Right ventricle myocardium inferior (tissue), 1 donor: ENCODE results near the gene CA12. TPM values are rescaled to one million over a fixed set of nuclear protein-coding genes. Genes with fewer than 3 reads are reported as not detected.
"Not testable (repeated sequence)": the region's sequence is repeated elsewhere in the genome, so short reads cannot be mapped to it uniquely, and the experiment has no call there.

ENCODE experiments used
- ATAC-seq: fragments of 200-7000 bp; cut with Tn5 transposase; one replicate; pipeline ENCODE4 v1.9.1; 2020; ENCODE audit warnings: mild to moderate bottlenecking, moderate library complexity
- DNase-seq: peaks from one replicate; pipeline ENCODE4 v3.0.0; 2021; ENCODE audit errors: missing footprints
- intact Hi-C: fragments of 100-400 bp; cut with DNase I; formaldehyde crosslinking; loops from one replicate; pipeline ENCODE4 v1.11.0; 2022
- long read RNA-seq: library from polyadenylated mRNA; unstranded; transcript quantifications from one replicate; pipeline ENCODE4 v2.0.0, GENCODE V29; 2021
- total RNA-seq: library from RNA; stranded (reverse); fragmentation: NEBNext Ultra II Directional; extraction: Animal tissue kit (Norgen Biotek cat#: 25700); gene quantifications from one replicate; pipeline ENCODE4 v1.2.1, GENCODE V29; 2021
- donor health status: DM: no; HTN: yes; CAD: no; lungs with severe emphysema.

Gene CA12
- 0.65 TPM for total RNA-seq
- long read RNA-seq: 0 reads

DNA sequence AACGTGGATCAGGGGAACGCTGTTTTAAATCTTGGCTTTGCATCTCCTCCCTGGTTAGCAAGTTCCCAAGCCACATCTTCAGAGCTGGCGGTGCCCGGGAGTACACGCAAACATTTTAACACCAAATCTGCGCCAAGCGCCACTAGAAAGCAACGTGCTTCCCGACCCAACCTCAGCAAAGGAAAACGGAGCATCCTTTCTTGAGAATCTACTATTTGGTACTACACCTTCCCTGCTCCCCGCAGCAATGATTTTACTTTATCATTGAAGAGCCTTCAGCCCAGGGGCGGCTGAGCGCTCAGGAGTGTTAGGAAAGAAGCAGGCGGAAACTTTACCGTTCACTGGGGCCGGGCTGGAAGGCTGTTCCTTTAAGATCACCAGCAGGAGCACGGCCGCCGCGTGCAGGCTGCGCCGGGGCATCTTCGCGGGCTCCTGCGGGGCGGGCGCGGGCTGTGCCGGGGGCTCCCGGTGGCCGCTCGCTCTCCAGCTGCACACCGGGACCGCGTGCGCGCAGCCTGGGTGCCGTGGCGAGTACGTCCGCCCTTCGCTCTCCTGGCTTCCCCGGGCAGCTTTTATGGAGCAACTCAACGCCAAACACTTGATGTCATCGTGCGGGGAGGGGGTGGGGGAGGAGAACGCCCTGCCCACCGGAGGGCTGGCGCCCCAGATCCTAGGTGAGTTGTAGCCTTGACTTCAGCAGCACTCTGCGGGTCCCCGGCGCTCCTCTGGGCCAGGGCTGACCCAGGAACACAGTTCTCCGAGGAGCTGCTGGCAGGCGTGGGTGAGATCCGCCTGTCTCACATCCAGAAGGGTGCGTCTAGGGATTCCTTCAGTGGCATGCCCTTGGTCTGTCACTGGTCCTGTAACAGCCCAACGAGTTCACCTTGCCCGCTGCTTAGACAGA lies at the start of gene CA12:
CA12 (minus strand) TSS at position 546 of the 904 bp plus-strand sequence; CDS start at position 420, 126 bp downstream.
- intact Hi-C loops: no loop called here
- ATAC-seq: peak; percentile 56
- no peak for DNase-seq

DNA sequence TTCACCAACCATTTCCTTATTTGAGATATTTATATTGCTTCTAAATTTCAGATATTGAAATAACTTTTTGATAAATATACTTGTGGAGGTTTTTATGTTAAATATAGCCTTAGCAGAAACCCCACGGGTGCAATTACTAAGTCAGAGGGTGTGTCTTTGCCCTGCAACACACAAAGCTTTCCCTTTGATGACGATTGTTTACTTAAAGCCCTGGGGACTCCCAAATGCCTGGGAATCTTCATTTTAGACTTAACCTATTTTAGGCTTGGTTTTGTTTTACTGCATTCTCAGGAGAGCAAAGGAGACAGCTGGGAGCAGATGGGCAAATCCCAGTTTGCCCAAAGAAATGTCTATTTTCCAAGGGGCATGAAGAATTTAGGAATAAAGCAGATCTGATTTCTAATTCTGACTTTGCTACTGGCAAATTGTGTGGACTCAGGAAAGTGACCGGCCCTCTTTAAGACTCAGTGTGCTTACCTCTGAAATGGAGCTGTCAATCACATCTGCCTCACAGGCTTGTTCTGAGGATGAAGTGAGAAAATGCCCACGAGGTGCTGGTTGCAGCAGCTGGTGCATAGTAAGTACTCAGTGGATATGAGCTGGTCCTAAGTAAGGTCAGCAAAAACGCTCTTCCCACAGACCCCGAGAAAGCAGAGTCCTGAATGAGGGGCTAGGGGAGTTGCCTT lies 49.3 kb upstream of the CA12 start:
- DNase-seq: no peak
- no peak for ATAC-seq
- intact Hi-C loops: no loop called here

DNA sequence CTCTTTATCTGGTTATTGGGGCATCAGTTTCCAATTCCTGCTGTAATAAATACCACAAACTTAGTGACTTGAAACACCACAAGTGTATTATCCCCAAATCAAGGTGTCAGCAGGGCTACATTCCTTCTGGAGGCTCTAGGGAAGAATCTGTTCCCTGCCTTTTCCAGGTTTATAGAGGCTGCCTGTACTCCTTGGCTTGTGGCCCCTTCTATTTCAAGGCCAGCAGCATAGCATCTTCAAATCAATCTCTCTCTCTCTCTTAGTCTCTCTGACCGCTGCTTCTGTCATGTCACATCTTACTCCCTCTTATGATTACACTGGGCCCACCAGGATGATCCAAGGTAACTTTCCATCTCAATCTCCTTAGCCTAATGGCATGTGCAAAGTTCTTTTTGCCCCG lies 44.9 kb upstream of the CA12 start:
- DNase-seq (no peak), ATAC-seq (no peak)
- intact Hi-C loops: no loop called here

DNA sequence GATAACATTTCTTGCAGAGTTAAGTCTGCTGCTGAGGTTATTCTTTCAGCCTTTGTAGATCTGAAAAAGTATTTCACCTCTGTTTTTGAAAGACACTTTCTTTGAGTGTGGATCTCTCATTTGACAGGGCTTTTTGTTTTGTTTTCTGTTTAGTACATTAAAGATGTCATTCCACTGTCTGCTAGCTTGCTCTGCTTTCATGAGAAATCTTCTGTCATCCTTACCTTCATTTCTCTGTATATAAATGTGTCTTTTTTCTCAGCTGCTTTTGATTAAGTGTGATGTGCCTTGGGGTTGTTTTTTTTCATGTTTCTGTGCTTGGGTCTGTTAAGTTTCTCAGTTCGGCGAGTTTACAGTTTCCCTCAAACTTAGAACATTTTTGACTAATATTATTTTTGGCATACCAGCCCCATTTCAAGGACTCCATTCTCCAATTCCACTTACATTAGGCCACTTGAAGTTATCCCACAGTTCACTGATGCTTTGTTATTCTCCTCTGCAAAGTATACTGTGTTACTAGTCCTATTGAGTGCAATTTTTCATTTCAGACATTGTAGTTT lies 43.9 kb upstream of the CA12 start:
- ATAC-seq (no peak), DNase-seq (no peak)
- intact Hi-C loops: no loop called here

DNA sequence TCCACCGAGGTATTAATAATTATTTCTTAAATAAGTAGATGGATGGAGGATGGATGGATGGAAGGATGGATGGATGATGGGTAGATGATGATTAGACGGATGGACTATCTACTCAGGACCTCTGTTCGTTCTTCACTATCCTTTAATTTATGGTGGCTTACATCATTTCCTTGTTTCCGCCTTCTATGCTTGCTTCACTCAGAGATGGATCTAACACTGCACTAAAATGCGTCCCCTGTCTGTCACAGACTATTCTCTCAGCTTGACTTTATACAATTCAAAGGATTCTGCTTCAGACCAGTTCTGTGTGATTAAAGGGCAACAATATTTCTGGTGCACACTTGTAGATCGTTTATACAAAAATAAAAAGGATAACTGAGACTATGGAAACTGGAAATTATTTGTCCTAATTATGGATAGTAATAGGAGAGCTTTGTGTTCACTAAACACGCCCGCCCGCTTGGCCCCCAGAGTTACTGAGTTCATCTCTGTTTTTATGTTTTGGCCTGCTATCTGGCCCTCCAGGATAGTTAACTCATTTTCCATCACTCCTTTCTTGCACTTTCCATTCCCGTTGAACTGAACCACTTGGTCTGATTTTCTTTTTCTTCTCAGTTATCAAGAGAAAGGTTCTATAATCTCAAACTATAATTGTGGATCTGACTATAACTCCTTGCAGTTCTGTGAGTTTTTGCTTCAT lies 41.4 kb upstream of the CA12 start:
- DNase-seq (no peak), ATAC-seq (no peak)
- intact Hi-C loops: no loop called here

DNA sequence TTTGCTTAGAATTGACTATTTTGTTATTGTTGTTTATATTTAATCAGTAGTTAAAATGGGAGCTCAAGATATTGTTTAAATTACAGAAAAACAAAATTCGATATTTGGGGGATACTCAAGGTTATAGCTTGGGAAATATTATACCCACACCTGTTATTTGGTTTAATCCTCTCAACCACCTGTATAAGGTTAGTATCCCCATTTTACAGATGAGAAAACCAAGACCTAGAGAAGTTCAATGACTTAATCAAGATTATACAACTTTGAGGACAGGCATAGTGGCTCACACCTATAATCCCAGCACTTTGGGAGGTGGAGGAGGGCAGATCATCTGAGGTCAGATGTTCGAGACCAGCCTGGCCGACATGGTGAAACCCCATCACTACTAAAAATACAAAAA lies 39.8 kb upstream of the CA12 start:
- ATAC-seq (no peak), DNase-seq (no peak)
- intact Hi-C loops: no loop called here

DNA sequence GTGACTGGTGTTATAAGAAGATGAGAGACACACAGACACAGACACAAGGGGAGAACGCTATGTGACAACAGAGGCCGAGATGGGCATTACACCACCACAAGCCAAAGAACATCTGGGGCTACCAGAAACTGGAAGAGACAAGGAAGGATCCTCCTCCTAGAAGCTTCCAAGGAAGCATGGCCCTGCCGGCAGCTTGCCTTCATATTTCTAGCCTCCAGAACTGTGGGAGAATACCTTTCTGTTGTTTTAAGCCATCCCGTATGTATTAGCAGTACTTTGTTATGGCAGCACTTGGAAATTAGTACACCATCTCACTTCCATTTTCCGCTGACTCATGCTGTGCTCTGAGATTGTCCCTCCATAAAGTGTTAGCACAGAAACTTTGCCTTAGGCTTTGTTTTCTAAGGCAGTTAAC lies 38.7 kb upstream of the CA12 start:
- intact Hi-C loops: no loop called here
- DNase-seq: no peak
- ATAC-seq: no peak

DNA sequence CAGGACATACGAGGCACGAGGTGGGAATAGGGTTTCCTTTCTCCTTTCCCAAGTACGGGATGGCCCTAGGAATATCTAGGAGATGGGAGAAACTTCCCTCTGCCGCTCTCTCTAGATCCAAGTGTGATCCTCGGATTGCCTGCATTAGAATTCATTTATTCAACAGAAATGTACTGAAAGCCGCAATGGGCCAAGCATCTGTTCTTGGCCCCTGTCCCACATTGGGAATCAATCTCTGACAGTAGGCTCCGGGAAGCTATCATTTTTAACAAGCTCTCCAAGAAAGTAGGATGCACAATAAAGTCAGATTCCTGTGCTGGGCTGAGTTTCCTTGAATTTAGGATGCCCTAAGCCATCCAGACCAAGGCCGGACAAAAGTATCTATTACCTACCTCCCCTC lies 37.2 kb upstream of the CA12 start:
- intact Hi-C loops: no loop called here
- ATAC-seq (no peak), DNase-seq (no peak)

DNA sequence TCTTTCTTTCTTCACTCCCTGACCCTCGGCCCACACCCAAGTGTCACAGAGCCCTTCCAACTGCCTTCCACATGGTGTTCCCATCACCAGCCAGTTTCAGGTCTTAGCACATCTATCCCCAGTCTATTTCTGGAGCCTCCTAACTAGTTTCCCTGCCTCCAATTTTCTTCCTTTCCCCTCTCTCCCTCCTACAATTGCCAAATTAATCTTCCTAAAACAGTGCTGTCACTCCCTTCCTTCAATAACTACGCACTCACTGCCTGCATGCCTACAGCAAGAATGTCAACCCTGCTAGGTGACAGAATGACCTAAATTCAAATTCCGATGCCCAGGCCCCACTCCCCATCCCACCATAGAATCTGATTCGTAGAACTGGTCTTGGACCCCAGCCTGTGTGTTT lies 36.1 kb upstream of the CA12 start:
- intact Hi-C loops: no loop called here
- ATAC-seq (no peak), DNase-seq (no peak)

DNA sequence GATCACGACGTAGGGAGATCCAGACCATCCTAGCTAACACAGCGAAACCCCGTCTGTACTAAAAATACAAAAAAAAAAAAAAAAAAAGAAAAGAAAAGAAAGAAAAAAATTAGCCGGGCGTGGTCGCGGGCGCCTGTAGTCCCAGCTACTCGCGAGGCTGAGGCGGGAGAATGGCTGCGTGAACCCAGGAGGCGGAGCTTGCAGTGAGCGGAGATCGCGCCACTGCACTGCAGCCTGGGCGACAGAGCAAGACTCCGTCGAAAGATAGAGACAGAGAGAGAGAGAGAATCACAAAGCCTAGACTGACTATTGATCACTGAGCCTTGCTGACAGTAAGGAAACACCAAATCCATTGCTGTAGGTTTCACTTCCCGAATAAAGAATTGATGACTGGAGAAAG lies 35.6 kb upstream of the CA12 start:
- not testable (repeated sequence) for DNase-seq

DNA sequence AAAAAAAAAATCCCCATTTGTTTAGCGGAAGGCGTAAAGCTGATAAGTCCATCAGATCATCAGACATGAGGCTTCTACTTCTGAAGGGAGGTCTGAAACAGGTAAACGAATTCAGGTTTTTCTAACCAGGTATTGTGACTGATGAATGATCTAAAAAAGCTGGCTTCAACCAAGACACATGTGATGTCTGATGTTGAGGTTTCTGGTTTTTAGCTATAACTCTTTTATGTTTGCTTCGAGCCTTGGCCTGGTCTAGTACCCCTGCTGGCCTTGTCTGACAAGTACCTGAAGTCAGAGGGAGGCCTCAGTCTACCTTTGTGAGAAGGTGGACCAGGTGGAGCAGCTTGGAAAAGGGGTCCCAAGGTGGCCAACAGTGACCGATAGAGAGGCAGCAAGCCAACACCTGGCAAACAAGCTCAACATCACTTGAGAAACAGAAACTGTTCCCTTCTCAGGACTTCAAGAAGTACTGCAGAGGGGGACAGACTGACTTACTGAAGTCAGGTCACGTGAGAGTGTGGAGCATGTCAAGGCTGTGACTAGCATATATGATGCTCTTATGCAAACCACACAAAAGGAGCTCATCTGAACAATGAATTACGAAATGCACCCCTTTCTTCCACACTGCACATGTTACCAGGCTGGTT lies 33.0 kb upstream of the CA12 start:
- DNase-seq: no peak
- no peak for ATAC-seq
- intact Hi-C loops: no loop called here

More for the DNA sequence above, 35.6 kb upstream of the CA12 start:
- intact Hi-C loops, ATAC-seq: not testable (repeated sequence)

DNA sequence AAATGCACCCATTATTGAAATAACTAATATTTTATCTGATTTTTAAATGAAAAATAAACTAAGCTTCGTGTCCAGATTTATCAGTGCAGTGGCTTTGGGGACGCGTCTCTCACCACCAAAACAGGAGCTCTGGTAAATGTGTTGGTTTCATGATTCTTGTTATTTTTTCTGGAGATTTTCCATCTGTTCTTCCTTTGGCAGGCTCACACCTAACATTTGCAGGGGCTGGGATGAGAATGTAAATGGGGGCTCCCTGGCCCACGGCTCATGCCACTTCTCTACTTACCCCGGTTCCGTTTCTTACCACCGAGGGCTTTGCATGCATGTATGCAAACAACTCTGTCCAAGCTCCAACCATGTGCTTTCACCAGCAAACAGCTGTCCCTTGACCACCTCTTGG lies 30.9 kb upstream of the CA12 start:
- intact Hi-C loops: no loop called here
- no peak for DNase-seq
- no peak for ATAC-seq

DNA sequence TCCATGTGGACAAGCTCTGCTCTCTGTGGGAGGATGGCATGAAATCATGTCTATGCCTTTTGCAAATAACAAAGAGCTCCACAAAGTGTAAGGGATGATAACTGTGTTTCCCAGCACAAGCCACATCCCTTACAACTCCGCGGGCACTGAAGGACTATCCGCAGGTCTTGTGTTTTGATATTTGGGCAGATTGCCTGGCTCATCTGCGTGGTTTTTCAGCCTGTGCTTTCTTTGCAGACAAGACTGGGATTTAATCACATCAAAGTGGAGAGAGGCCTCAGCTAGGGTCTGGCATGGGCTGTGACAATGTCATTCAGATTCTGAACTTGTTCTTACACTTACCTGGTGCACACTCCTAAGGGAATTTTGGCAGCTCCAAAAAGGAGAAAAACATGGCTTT lies 30.2 kb upstream of the CA12 start:
- ATAC-seq: no peak
- intact Hi-C loops: no loop called here
- DNase-seq: no peak

DNA sequence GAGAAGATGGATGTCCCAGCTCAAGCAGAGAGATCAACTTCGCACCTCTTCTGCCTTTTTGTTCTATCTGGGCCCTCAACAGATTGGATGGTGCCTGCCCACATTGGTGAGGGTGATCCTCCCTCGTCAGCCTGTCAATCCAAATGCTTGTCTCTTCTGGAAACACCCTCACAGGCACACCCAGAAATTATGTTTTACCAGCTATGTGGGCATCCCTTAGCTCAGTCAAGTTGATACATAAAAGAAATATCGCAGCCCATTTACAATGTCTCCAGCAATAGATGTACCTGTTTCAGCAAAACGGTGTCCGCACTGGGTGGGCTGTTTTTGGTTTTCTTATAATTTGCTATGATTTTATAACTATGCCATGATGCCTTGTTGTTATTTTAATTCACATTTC lies 27.5 kb upstream of the CA12 start:
- ATAC-seq: no peak
- intact Hi-C loops: no loop called here
- no peak for DNase-seq

DNA sequence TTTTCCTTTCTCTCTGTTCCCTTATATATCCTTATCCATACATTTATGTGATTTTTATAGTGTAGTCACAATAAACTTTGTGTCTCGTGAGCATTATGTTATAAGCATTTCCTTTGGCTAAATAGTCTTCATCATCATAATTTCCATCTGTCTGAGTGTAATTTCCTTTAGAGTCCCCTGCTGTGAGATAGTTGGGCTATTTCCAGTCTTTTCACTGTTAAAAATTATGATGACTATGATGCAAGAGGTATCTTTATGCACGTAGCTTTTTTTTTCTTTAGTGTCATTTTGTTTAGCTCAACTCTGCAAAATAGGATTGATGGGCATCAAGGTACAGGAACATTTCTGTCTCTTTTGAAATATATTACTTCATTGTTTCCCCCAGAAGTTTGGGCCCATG lies 26.9 kb upstream of the CA12 start:
- intact Hi-C loops: no loop called here
- DNase-seq: no peak
- ATAC-seq: no peak

DNA sequence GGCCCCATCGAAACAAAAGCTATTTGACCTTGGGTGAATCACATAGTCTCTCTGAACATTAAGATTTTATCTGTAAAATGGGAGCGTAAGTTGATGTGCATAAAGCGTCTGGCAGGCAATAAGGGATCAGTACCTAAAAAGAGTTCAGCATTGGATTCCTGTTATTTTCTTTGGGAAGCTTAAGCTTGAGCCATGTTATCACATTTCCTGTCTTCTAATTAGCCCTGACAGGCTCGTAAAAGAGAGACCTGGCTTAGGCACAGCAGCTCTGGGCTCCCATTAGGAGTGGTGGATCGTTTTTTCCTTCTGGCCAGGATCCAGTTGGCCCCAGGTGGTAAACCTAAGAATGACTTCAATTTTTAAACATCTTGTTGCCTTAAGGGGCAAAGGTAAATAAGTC lies 26.0 kb upstream of the CA12 start:
- ATAC-seq (no peak), DNase-seq (no peak)
- intact Hi-C loops: no loop called here

DNA sequence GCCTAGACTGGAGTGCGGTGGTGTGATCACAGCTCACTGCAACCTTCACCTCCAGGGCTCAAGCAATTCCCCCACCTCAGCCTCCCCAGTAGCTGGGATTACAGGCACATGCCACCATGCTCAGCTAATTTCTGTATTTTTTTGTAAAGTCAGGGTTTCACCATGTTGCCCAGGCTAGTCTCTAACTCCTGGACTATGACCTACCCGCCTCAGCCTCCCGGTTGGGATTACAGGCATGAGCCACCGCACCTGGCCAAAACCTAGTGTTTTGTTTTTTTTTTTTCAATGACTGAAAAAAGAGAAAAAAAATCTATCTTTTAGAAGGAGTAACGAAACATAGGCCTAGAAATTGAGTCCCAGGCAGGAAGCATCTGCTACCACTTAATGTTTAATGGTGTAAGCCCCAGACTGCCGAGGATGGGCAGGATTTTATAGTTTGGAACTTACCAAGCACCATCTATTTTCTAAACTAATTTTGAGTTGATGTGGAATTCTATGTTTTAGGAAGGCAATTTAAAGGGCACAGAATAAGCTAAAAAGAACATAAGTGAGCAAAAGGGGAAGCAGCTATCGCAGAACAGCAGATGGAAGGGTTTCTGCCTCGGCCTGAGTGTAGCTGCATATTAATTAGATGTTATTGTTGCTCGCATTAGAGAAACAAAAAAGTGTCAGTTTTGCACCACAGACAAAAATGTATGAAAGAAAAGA lies 24.2 kb upstream of the CA12 start:
- intact Hi-C loops: no loop called here
- ATAC-seq (no peak), DNase-seq (no peak)

DNA sequence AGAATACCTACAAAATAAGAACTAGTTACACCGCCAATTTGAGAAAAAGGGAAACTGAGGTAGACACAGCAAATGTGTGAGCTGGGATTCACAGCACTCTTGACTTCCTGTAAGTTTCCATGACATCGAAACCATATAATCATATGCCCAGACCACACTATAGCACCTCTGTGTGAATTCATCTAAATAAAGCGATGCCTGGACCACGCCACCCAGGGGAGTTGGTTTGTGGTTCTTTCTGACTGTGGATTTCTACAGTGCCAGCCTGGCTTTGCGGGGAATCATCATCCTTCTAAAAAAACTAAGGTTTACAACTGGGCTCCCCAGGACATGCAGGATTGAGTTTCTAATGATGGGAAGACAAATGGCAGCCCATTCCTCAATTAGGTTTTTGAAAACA lies 23.5 kb upstream of the CA12 start:
- intact Hi-C loops: no loop called here
- no peak for DNase-seq

More for the DNA sequence above, 23.5 kb upstream of the CA12 start:
- no peak for ATAC-seq
